Stimulated activated effector memory CD8-positive, alpha-beta T cell treated with anti-CD3 and anti-CD28 coated beads, Interleukin-12 subunit alpha, Interleukin-12 subunit beta, amount 100 ng/mL, for 72 hours (primary cell): ENCODE results near the gene RIMBP2.

Source experiments
- ATAC-seq: fragments of 150-1000 bp; cut with Tn5 transposase; 2 replicates; pipeline ENCODE4 v1.10.0; 2021
- DNase-seq, 2 donors: peaks; one replicate each; pipeline ENCODE4 v3.0.0; 2021 to 2022; ENCODE audit warnings: low spot score in 2 of 2
- H3K27ac Mint-ChIP-seq: one replicate; pipeline ENCODE4 v1.8.0; 2022; ENCODE audit warnings: mild to moderate bottlenecking, mixed read lengths
- H3K36me3 Mint-ChIP-seq: one replicate; pipeline ENCODE4 v1.8.0; 2022; ENCODE audit warnings: mild to moderate bottlenecking, mixed read lengths
- H3K4me1 Mint-ChIP-seq: one replicate; pipeline ENCODE4 v1.8.0; 2022; ENCODE audit warnings: mixed read lengths
- H3K4me3 Mint-ChIP-seq: one replicate; pipeline ENCODE4 v1.8.0; 2022; ENCODE audit warnings: mild to moderate bottlenecking, mixed read lengths
- H3K9me3 Mint-ChIP-seq: one replicate; pipeline ENCODE4 v1.8.0; 2022; ENCODE audit warnings: mixed read lengths

Gene RIMBP2

DNA sequence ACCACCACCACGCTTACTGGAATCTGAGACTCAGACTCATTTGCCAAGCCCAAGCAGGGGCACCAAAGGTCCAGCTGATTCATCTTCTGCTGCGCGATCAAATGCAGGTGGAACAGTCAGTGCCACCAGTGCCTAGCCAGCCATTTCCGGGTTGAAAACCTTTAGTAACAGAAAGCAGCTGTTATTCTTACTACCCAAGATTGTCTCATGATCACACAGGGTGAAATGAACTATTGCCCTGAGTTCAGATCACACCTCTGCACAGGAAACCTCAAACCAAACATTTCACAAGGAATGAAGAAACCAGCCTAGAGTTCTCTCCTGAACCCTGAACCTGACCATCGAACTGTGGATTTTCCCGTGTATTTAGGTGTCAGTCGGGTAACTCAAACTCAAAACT lies 88.9 kb downstream of the RIMBP2 start:
- Mint-ChIP-seq H3K4me1 (no peaks in the 10 kb centered on the region), H3K4me3 (no peak overlapping the region), H3K9me3 (no peaks in the 10 kb centered on the region), H3K36me3 (no peaks in the 10 kb centered on the region), H3K27ac (no peak overlapping the region)
- no peak for DNase-seq
- no peak for ATAC-seq

DNA sequence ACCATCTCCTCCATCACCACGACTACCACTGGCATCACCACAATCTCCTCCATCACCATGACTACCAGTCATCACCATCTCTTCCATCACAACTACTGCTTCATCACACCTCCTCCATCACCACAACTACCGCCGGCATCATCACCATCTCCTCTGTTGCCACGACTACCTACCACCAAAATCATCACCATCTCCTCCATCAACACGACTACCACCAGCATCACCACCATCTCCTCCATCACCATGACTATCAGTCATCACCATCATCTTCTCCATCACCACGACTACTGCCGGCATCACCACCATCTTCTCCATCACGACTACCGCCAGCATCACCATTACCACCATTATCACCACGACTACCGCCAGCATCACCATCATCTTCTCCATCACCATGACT lies 89.5 kb downstream of the RIMBP2 start:
- Mint-ChIP-seq H3K4me3 (no peak overlapping the region), H3K36me3 (no peaks in the 10 kb centered on the region), H3K9me3 (no peaks in the 10 kb centered on the region), H3K27ac (no peak overlapping the region), H3K4me1 (no peaks in the 10 kb centered on the region)
- ATAC-seq (no peak), DNase-seq (no peak)

DNA sequence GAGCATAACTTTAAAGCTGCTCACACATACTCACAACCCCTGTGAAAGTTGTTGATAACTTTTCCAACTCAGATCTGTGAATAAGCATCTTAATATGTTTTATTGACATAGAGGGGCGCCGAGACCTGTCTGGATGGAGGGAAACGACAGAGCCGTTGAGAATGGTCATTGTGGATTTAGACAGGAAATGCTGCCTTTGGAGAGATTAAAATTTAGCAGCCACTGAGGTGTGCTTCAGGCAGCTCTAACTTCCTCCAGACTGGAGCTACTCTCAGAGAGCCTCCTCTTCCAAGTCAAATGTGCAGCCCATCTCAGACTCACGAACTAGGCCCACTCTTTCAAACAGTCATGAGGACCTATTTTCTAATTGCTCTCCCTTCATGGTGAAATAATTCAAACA lies 90.9 kb downstream of the RIMBP2 start:
- H3K9me3 Mint-ChIP-seq: no peaks in the 10 kb centered on the region
- ATAC-seq: no peak
- no peaks in the 10 kb centered on the region for H3K36me3 Mint-ChIP-seq

DNA sequence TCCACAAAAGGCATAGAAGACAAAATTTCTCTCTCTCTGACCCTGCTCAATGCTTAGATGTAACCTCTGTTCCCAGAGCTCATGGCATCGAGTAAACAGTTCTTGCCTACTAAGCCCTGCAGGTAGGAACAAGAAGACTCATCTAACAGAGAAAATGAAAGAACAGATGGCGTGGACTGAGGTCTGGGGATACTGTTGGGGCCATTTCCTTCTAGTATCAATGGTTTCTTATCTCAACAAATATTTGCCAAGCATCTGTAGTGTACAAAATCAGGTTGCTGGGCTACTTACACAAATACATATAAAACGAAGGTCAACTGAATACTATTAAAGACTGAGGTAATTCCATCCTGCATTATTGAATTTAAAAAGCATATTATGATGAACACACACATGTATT lies 93.3 kb downstream of the RIMBP2 start:
- H3K4me1 Mint-ChIP-seq: no peaks in the 10 kb centered on the region
- H3K9me3 Mint-ChIP-seq: no peaks in the 10 kb centered on the region
- no peak overlapping the region for H3K27ac Mint-ChIP-seq
- no peak overlapping the region for H3K4me3 Mint-ChIP-seq
- no peaks in the 10 kb centered on the region for H3K36me3 Mint-ChIP-seq
- DNase-seq (no peak), ATAC-seq (no peak)

More for the DNA sequence above, 90.9 kb downstream of the RIMBP2 start:
- Mint-ChIP-seq H3K27ac (no peak overlapping the region), H3K4me1 (no peaks in the 10 kb centered on the region), H3K4me3 (no peak overlapping the region)
- DNase-seq: no peak

DNA sequence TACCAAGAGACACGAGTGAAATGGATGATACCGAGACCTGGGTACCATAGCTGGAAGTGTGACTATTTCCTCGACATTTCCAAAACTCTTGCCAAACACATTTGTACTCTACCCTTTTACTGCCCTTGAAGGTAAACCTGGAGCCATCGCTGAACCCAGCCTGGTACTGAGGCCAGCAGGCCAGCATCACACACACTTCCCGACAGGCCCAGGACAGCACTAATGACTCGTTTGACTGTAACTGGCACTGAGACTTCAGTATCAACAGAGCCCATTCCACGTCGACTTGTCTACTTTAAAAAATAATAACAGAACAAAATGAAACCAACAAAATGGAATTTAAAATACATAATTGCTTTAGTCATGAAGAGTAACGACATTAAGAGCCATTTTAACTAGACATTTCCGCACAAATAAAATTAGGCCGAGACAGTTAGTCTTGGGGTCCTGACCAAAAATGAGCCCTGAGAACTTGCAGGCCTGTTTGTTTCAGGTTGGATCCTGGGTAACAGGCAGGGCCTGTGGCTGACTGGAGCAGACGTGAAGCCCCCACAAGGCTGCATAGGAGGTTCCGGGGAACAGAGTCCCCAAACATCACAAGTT lies 94.3 kb downstream of the RIMBP2 start:
- H3K4me3 Mint-ChIP-seq: no peak overlapping the region
- no peak overlapping the region for H3K27ac Mint-ChIP-seq
- no peaks in the 10 kb centered on the region for H3K36me3 Mint-ChIP-seq
- no peaks in the 10 kb centered on the region for H3K9me3 Mint-ChIP-seq
- ATAC-seq (no peak), DNase-seq (no peak)
- H3K4me1 Mint-ChIP-seq: no peaks in the 10 kb centered on the region

DNA sequence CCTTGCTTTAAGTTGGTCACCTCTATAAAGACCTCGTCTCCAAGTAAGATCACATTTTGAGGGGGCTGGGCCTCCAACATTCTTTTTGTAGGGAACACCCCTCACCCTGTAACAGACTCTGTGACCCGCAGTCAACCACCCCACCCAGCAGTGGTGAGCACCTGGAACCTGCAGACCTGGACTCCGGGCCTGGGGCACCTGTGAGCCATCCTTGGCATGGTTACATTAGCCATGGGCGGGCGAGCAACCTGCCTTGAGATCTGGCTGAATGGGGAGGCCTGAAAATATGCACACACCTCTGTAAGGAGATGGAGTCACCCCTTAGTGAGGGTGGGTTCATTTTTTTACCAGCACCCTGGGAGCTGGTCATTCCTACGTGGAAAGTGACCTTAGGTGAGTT lies 95.3 kb downstream of the RIMBP2 start:
- DNase-seq (no peak), ATAC-seq (peak; percentile 4)
- no peaks in the 10 kb centered on the region for H3K4me1 Mint-ChIP-seq
- no peak overlapping the region for H3K27ac Mint-ChIP-seq
- no peaks in the 10 kb centered on the region for H3K36me3 Mint-ChIP-seq
- no peak overlapping the region for H3K4me3 Mint-ChIP-seq
- no peaks in the 10 kb centered on the region for H3K9me3 Mint-ChIP-seq

DNA sequence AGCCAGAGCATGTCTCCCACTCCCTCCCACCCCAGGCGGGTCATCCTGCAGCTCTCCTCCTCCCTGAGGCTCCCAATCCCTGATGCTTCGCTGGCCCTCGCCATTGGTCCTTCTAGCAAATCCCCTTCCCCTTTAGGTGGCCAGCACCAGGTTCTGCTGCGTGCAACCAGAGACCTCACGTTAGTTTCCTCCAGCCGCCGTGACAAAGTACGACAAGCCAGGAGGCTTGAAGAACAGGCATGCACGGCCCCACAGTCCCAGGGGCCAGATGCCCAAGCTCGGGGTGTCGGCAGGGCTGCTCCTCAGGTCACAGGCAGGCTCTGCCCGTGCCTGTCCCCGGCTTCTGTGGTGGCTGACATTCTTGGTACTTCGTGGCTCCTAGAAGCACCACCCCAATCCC lies 95.8 kb downstream of the RIMBP2 start:
- H3K27ac Mint-ChIP-seq: no peak overlapping the region
- no peak for DNase-seq
- peak; percentile 17 for ATAC-seq
- H3K4me3 Mint-ChIP-seq: no peak overlapping the region
- no peaks in the 10 kb centered on the region for H3K4me1 Mint-ChIP-seq
- H3K9me3 Mint-ChIP-seq: no peaks in the 10 kb centered on the region
- no peaks in the 10 kb centered on the region for H3K36me3 Mint-ChIP-seq

DNA sequence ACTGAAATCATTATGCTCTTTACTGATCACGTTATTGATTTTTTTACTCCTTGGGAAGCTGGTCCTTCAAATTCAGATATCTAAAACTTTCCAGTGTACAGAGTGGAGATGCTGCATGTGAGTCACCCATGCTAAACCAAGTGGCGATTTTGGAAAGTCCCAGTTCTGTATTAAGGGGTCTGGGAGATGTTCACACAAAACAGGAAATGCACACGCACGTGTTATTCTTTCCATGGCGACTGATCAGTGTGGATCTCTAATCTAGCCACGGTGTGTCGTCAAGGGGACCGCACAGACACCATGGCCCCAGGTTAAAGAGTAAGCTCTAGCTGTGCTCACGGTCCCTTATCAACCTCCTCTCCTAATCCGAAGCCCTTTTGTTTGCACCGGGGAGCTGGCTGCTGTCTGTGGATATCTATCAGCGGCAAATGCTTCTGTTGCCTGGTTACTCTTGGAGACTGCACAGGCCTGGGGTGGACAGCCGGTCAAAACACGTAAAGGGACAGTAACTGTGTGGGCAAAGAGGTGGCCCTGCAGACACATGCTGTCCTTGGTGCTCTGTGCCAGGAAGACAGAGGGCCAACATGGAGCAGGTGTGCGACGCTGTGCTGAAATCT lies 96.6 kb downstream of the RIMBP2 start:
- no peak for DNase-seq
- Mint-ChIP-seq H3K9me3 (no peaks in the 10 kb centered on the region), H3K4me1 (no peaks in the 10 kb centered on the region), H3K27ac (no peak overlapping the region), H3K4me3 (no peak overlapping the region), H3K36me3 (no peaks in the 10 kb centered on the region)
- ATAC-seq: no peak

DNA sequence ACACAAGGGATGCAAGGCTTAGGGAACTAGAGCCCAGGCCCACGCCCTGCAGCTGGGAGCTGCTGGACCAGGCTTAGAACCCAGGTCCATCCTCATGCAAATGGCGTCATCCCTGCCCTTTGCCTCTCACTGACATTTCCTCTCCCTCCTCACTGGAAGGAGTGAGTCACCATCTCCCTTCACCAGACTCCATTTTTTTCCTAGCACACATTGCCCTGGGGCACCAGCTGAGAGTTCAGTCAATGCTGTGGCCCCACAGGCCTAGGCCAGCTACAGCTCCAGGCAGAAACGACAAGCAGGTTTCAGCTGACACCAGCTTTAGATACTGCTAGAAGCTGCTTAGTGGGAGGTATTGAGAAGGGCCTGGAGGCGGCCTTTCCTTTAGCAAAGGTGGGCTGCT lies 98.9 kb downstream of the RIMBP2 start:
- Mint-ChIP-seq H3K4me3 (no peak overlapping the region), H3K9me3 (no peaks in the 10 kb centered on the region), H3K4me1 (no peaks in the 10 kb centered on the region), H3K27ac (no peak overlapping the region), H3K36me3 (no peaks in the 10 kb centered on the region)
- ATAC-seq (no peak), DNase-seq (no peak)

DNA sequence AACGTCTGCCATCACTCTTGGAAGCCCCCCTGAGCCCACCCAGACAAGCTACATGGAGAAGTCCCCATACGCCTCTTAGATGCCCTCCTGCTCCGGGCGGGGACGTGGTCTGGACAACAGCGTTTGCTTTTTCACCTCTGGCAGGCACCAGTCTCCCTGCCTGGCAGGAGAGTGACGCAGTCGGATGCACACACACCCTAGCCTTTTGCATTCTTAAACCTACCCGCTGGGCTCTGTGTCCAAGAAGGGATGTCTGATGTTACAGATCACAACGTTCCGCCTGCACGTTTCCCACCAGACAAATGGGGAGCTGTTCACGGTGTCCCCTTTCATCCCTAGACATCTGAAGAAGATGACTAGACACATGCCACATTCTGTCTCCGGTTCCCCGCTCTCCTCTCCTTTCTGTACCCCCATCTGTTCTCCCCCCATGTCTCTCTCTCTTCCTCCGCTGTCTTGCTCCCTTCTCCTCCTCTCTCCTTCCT lies 100.2 kb downstream of the RIMBP2 start:
- no peaks in the 10 kb centered on the region for H3K36me3 Mint-ChIP-seq
- H3K4me3 Mint-ChIP-seq: no peak overlapping the region
- H3K4me1 Mint-ChIP-seq: no peaks in the 10 kb centered on the region
- H3K9me3 Mint-ChIP-seq: no peaks in the 10 kb centered on the region
- ATAC-seq (no peak), DNase-seq (no peak)
- H3K27ac Mint-ChIP-seq: no peak overlapping the region

DNA sequence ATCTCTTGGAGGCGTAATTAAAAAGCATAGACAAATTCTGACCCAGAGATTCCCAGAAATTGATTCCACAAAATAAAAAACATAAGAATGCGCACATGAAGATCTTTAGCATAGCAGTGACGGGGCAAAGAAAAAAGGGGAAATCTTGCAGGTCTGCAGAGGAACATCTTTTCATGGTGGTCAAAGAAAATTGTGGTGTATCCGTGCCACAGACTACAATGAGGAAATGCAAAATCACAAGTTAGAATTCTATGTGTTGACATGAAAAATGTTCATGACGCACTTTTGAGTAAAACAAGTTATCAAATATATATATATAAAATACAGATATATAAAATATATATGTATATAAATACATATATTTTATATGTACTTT lies 101.6 kb downstream of the RIMBP2 start:
- H3K4me1 Mint-ChIP-seq: no peaks in the 10 kb centered on the region
- DNase-seq: no peak
- H3K27ac Mint-ChIP-seq: no peak overlapping the region
- no peaks in the 10 kb centered on the region for H3K36me3 Mint-ChIP-seq
- H3K4me3 Mint-ChIP-seq: no peak overlapping the region
- ATAC-seq: no peak
- no peaks in the 10 kb centered on the region for H3K9me3 Mint-ChIP-seq

DNA sequence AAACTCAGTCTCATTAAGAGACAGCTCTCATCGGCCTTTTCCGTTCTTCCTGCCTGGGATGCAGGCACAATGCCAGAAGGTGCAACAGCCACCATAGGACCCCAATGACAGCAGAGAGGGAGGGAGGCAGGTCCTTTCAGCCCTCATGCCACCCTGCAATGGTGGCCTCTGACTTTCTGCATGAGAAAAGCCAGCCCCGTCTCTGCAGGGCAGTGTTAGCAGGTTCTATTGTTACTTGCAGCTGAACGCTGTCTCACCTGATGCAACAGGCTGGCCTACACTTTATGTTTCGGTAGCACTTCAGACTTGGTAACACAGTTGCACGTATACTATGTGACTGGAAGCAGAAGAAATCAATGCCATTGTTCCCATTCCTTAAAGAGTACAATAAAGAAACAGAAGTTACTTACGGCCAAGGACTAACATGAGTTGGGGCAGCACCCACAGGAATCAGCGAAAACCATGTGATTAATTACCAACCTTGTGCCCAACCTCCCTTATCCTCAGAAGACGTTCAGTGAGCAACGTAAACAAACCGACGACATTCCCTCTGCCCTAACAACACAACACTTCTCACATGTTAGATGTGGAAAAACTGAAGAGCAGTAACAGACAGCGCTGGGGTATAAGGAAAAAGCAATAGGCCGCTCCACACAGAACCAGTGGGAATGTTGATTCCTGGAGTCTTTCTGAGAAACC lies 102.1 kb downstream of the RIMBP2 start:
- H3K4me3 Mint-ChIP-seq: no peak overlapping the region
- H3K36me3 Mint-ChIP-seq: no peaks in the 10 kb centered on the region
- no peaks in the 10 kb centered on the region for H3K4me1 Mint-ChIP-seq
- DNase-seq: no peak
- no peak for ATAC-seq
- H3K9me3 Mint-ChIP-seq: no peaks in the 10 kb centered on the region
- H3K27ac Mint-ChIP-seq: no peak overlapping the region

DNA sequence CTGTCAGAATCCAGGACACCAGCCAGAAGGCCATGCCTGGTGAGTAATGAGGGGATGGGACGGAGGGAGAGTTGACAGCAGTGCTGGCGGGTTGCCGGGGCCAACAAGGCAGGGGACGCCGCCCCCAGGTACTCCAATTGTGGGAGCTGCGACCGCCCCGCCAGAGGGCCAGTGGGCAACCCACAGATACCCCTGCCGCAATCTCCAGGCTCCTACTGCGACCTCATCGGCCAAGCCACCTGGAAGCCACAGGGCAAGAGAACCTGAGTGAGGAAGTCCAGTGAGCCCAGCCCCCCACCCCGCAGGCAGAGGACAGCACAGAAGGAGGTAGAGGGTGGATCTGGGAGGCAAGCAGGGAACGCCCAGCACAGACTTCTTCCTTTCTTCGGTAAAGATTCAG lies 103.0 kb downstream of the RIMBP2 start:
- Mint-ChIP-seq H3K36me3 (no peaks in the 10 kb centered on the region), H3K27ac (no peak overlapping the region), H3K4me1 (no peaks in the 10 kb centered on the region), H3K4me3 (no peak overlapping the region), H3K9me3 (no peaks in the 10 kb centered on the region)
- no peak for DNase-seq
- no peak for ATAC-seq

DNA sequence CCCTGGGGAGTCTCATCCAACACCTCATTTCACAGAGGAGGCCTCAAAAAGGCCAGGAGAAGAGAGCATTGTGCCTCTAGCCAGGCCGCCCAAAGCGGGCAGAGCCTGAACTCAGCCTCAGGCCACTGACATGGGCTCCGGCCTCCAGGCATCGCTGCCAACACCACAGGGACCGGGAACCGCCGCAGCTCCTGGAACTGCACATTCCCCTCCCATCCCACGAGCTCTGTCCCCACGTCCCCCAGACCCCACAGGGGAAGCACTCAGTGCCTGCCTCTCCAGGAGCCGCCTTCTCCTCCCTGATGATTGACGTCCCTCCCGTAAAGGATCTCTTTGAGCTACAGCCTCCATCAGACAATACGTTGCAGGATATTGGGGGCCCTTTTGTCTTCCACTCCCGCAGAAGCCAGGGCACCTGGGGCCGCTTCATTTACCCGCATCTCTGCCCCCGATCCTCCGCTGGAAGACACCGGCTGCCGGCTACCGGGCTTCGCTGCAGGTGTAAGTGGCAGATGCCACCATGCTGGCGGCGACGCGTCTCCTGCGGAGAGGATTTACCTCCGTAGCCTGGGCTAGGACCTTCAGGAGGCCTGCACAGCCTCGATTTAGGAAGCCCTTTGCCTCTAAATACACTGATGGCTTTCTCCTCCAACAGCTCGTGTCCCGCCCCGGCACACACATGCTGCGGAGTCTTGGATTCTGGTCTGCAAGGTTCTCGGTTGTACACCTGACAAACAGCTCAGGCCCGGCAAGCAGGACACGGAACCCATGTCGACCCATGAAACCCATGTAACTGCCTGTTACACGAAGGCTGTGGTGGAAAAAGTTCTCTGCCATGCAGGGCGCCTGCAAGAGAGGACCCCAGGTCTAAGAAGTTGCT lies 104.8 kb downstream of the RIMBP2 start:
- Mint-ChIP-seq H3K4me1 (no peaks in the 10 kb centered on the region), H3K36me3 (no peaks in the 10 kb centered on the region), H3K27ac (no peak overlapping the region), H3K9me3 (no peaks in the 10 kb centered on the region), H3K4me3 (no peak overlapping the region)
- no peak for ATAC-seq
- no peak for DNase-seq

DNA sequence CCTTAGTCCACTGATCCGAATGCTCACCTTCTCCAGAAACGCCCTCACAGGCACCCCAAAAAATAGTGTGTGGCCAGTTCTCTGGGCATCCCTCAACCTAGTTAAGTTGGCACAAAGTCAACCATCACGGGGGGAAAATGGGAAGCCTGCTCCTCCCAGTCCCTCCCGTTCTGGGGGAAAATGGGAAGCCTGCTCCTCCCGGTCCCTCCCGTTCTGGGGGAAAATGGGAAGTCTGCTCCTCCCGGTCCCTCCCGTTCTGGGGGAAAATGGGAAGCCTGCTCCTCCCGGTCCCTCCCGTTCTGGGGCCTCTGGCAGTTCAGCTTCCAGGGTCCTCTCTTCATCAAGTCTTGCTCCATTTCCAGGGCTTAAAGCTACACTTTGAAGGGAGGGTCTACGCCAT lies 106.1 kb downstream of the RIMBP2 start:
- H3K27ac Mint-ChIP-seq: no peak overlapping the region
- no peak for ATAC-seq

More for the DNA sequence above, 106.1 kb downstream of the RIMBP2 start:
- H3K4me1 Mint-ChIP-seq: no peaks in the 10 kb centered on the region
- H3K4me3 Mint-ChIP-seq: no peak overlapping the region
- no peaks in the 10 kb centered on the region for H3K9me3 Mint-ChIP-seq
- H3K36me3 Mint-ChIP-seq: no peaks in the 10 kb centered on the region
- DNase-seq: no peak
